Bone marrow (tissue), 2 donors: ENCODE results near the gene PFDN4.

Experiments used
- DNase-seq, 2 donors: peaks; one replicate each; lab custom pipeline; 2025; lab: John Stamatoyannopoulos, UW

The PFDN4 gene

DNA sequence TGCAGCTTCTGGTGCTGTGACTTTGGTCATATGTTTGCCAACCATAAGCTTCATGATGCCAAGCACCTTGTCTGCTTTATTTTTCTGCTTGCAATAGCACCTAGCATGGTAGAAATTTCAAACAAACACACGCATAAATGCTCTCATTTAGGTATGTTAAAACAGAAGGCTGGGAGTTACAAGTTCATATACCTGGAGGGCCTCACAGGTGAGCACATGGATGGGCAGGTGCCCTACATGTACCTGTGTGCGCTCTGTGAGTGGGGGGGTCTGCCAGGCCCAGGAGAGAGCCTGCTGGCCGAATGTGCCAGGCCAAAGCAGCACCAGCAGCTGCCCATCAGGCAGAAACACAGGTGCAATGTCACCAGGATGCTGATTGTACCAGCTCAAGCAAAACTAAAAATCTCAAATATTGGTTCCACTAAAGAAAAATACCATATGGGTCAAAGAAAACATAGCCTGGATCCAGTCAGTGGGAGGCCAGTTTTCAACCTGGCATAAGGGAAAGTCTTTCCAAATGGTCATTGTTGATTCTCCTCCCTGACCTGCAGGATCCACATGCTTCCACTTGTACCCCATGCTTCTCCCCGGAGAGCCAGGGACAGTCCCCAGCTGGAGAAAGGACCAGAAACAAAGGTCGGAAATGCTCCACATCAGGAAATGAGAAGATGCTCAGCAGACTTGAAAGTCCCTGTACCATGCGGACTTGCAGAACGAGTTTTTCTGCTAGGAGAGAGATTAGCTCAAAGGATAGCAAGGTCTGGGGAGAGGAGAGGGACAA is 7.2 kb upstream of the PFDN4 start:
- DNase-seq = no peak

- DNase-seq = no peak
Observed at GRCh38 chr20:54201268-54201846, 6.5 kb upstream of the PFDN4 start.

DNA sequence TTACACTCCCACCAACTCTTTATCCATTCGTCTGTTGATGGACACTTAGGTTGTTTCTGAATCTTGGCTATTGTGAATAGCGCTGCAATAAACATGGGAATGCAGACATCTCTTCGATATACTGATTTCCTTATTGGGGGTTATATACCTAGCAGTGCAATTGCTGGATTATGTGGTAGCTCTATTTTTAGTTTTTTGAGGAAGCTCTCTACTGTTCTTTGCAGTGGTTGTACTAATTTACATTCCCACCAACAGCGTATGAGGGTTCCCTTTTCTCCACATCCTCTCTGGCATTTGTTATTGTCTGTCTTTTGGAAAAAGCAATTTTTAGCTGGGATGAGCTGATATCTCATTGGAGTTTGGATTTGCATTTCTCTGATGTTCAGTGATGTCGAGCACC is 4.6 kb upstream of the PFDN4 start:
- DNase-seq = no peak

DNA sequence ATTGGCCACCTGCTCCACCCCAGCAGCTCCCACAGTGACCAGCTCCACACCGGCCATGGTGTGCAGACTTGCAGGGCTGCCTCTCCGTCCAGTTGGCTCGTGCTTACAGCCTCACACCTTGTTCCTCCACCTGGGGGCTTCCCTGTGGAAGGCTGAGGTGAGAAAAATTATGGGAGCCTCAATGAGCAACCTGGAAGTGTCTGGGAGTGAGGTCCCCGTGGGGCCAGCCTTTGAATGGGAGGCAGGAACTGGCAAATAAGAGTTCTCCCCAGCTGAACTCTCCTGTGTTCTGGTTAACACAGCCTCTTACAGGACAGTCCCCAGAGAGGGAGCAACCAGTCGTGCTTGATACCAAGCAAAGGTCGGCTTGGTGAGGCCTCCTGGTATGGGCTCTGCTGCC is 3.8 kb upstream of the PFDN4 start:
- no peak for DNase-seq

DNA sequence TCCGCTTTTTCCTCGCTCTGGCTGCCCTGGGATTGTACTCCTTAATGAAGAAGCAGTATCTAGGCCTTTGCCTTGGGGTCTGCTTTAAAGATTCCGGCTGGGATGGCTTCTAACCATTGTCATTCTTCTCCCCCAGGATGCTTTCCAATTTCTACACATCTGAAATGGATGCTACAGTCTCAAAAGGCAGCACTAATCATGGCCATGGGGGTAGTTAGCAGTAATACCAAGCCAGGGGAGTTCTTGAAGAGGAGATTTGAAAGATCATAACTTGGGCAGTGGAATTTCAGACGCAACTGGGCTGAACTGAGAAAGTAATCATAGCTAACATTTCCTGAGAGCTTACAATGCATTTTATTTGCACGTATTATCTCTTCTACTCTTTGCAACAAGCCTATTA is 3.4 kb upstream of the PFDN4 start:
- no peak for DNase-seq

DNA sequence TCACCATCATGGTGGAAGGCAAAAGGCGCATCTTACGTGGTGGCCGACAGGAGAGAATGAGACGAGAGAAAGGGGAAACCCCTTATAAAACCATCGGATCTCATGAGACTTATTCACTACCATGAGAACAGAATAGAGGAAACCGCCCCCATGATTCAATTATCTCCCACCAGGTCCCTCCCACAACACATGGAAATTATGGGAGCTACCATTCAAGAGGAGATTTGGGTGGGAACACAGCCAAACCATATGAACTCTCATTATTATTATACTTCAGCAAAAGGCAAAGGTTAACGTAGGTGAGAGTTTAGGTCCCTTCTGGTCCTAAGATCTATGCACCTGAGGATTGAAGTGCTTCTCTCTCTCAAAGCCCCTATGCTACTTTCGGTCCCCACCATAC is 2.4 kb upstream of the PFDN4 start:
- DNase-seq = no peak

DNA sequence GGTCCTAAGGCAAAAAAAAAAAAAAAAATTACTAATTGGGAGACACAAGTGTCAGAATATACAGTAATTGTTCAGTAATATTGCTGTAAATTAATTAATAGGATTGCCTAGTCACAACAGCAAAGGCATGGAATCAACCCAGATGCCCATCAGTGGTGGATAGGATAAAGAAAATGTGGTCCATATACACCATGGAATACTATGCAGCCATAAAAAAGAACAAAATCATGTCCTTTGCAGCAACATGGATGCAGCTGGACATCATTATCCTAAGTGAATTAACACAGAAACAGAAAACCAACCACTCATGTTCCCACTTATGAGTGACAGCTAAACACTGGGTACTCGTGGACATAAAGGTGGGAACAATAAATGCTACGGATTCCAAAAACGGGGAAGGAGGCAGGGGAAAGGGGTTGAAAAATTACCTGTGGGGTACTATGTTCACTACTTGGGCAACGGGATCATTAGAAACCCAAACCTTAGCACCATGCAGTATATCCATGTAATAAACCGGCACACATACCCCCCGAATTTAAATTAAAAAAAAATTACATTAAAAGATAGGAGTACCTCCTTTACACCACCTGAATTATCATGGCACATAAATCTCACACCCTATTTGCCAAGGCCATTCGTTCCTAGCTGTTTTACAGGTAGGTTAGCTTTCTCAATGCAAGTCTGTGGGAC is 689 bp upstream of the PFDN4 start:
- no peak for DNase-seq

DNA sequence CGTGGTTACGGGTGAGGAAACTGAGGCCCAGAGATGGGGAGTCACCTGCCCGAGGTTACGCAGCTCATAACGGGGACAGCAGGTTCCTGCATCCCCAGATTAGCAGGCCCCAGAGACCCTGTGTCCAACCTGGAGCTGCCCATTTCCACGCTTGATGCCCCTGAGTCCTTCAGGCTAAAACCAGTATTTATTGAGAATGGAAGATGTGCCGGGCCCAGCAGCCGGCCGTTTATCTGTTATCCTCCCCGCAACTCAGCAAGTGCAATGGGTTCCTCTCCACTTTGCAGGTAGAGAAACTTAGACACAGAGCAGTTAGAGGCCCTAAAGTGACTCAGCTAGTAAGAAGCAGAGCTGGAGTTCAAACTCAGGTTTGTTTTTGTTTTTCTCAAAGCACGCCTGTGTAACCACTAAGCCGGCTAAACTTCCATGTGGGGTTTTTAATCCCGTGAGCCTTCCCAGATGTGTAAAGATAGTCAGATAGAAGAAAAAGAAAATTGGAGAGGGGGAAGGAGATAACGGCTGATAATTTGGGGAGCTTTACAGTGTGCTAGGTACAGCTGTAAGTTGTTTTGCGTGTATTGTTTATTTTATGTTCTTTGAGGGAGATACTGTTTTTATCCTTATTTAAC is 775 bp downstream of the PFDN4 start:
- no peak for DNase-seq

GRCh38 chr20:54209216-54209813 is 1.4 kb downstream of the PFDN4 start:
- DNase-seq = no peak

DNA sequence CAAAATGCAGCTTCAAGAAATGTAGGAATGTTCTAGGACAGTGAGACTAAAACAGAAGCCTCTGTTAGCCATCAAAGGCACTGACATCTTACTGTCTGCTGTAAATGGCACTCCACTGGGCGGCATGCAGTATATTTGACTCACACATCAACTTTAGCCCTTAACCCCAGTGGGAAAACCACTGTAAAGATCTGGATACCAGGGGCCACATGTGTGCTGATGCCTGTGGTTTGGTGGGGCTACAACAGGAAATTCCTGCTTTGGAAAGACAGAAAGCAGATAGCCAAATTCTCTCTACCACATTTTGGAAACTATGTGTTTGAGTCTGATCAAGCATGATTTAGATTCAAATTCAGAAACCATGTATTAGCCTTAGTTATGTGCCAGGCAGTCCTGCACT is 4.3 kb downstream of the PFDN4 start:
- no peak for DNase-seq

DNA sequence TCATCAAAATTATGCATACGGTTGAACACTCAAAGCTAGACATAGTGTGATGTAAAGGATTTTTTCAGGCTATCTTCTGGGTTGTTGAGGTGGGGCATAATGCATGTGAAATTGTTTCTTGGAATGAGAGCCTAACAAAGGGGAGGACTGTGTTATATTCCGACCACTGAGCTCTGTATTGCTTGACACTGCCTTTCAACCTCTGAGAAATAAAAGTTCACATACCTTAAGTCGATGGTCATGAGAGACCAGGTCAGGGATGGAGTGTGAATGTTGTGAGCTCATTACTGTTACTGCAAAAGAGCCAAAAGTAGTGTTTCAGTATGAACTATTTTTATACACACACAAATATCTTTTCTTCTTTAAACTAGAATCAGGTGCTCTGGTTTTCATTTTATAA is 5.0 kb downstream of the PFDN4 start:
- no peak for DNase-seq

DNA sequence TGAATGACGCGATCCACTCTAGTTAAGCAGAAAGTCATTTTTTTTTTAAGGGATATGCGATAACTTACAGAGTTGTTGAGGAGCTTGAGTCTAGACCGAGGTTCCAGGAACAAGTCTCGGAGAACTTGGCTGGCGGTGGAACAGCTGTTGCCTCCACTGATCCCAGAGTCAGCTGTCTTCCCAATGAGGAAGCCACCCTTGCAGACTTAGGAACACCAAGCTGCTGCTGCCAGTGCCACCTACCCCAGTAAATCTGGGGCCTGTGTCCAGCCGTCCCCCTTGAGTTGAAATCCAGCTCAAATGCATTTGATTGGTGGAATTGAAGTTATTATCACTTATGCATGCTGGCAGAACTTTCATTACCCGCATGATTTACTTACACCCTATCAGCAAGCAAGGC is 6.7 kb downstream of the PFDN4 start:
- DNase-seq = no peak

GRCh38 chr20:54215157-54215789 is 7.4 kb downstream of the PFDN4 start:
- no peak for DNase-seq

DNA sequence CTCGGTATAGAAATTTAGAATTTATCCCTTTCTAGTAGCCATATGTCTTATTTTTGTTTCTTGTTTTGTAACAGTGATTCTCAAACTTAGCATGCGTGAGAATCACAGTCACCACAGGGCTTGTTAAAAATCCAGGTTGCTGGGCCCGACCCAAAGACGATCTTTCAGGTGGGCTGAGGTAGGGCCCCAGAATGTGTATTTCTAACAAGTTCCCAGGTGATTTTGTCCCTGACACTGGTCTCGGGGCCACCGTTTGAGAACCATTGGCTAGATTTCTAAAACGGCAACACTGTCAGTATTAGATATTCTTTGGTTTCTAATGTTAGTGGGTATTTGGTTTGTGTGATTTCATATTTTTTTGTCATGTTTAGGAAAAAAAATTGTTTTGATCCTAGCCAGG is 9.9 kb downstream of the PFDN4 start:
- no peak for DNase-seq

GRCh38 chr20:54218470-54218869 is 10.6 kb downstream of the PFDN4 start:
- no peak for DNase-seq

DNA sequence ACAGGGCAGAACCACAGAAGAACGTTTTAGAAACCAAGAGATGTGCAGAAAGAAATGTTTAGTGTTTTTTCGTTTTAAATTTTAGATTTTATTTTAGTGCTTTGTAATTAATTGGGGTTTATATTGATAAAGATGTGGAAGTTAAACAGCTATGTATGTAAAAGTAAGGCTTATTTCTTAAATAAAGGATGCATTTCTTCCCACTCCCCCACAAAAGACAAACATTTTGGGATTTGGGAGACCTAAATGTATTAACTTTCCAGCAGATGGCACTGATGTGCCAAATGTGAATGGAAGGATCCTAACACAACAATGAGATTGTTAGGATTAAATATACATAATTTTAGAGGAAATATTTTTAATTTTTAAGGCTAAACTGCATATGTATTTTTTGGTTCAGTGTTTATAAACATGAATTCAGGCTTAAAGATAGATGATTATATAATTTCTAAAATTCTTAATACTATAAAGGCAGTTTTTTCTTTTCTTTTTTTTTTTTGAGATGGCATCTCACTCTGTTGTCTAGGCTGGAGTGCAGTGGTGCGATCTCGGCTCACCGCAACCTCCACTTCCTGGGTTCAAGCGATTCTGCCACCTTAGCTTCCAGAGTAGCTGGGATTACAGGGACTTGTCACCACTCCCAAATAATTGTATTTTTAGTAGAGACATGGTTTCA is 12.0 kb downstream of the PFDN4 start:
- DNase-seq = no peak

GRCh38 chr20:54220722-54221121 is 12.8 kb downstream of the PFDN4 start:
- DNase-seq = no peak

- DNase-seq = no peak
Observed at GRCh38 chr20:54221353-54221752, 13.5 kb downstream of the PFDN4 start.

DNA sequence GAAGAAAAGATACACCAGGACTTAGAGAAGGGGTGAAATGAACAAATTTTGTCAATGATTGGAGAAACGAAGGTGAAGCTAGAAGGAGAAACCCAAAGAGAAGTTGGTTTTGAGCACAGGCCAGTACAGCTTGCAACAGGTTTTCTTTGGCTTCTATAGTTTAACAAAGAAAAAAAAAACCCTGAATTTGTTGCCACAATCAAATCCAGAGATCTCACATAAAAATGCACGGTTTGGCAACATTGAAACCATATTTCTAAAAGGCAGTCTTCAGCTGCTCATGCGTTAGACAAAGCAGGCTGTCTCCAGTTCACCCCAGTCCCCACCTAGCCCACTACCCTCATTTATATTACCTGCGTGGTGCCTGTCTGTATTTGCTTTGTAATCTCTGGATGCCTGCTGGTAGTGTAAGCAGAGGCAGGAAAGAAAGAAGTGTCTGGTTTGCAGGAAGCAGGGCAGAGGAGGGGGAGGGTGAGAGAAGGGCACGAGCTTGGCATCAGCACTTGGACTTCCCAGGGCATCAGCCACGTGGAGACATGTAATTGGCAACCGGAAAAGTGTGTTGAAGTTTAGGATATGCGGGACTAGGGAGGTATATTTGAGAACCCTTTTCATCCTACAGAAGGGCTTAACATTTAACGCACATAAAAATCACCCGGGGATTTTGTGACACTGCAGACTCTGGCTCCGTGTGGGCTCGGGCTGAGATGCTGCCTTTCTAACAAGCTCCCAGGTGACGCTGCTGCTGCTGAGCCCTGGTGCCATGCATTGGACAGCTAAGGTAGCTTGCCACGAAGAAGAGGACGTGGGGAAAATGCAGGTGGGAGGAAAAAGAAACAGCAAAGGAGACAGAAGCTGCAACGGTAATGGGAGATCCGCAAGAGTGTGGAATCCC is 14.4 kb downstream of the PFDN4 start:
- no peak for DNase-seq

DNA sequence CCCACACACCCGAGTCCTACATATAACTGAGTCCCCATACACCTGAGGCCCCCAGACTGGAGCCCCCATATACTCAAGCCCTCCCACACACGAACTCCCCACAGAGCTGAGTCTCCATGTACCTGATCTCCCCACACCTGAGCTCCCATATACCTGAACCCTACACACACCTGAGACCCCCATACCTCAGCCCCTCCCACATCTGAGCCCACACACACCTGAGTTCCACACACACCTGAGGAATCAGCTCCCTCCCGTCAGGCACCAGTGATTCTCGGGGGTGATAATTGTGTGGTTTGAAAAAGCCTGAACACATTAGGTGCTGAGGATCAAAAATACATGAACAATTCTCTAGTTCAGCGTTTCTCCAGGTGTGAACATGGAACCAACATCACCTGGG is 15.4 kb downstream of the PFDN4 start:
- DNase-seq = no peak
